Stomach (tissue), 4 donors: Measurements from ENCODE around the gene RPRD1B.

Experiments
- EP300 ChIP-seq: sonication (generic); formaldehyde crosslinking; IDR thresholded peaks from one replicate; pipeline ENCODE4 v1.6.1; 2017; ENCODE audit warnings: antibody characterized with exemption
- POLR2A ChIP-seq, 4 donors: fragments of 450-650 bp; IDR thresholded peaks; one replicate each; pipeline ENCODE4 v1.6.1; 2016; ENCODE audit warnings: antibody characterized with exemption in 4 of 4, control low read depth in 2 of 4, mild to moderate bottlenecking in 1 of 4, moderate library complexity in 1 of 4
- TF ChIP-seq, protein P1 (sequence below), 7 experiments: fragments of 450-650 bp in 4 of 7; fragments of 200-600 bp in 3 of 7; sonication (generic) in 3 of 7; IDR thresholded peaks; one replicate each; pipeline ENCODE4 v1.5.1; 2016 to 2019; ENCODE audit warnings: antibody characterized with exemption in 7 of 7, control low read depth in 2 of 7, mild to moderate bottlenecking in 1 of 7

DNA sequence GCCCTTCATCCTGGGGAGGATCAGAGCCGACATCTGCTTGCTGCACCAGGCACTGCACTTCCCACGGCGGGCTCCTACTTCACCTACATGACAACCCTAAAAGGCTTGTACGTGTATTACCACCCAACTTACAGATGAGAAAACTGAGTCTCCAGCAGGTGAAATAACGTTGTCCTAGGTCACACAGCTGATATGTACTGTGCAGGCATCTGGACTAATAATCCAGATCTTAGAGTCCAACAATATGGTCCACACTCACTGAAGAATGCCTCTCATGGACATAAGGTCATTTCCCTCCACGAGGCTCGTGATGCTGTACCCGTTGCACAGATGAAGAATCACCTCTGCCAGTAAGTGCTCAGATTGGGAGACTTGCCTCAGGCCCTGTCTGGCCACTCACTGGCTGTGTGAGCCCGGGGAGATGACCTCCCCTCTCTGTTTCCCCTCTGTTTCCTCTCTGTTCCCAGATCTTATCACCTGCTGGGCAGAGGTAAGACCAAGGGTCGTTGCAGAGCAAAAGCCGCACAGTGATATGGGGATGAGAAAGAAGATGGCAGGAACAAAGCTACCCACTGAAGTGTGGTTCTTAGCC lies 99.5 kb downstream of the RPRD1B start:
- TF ChIP-seq, protein P1, sequence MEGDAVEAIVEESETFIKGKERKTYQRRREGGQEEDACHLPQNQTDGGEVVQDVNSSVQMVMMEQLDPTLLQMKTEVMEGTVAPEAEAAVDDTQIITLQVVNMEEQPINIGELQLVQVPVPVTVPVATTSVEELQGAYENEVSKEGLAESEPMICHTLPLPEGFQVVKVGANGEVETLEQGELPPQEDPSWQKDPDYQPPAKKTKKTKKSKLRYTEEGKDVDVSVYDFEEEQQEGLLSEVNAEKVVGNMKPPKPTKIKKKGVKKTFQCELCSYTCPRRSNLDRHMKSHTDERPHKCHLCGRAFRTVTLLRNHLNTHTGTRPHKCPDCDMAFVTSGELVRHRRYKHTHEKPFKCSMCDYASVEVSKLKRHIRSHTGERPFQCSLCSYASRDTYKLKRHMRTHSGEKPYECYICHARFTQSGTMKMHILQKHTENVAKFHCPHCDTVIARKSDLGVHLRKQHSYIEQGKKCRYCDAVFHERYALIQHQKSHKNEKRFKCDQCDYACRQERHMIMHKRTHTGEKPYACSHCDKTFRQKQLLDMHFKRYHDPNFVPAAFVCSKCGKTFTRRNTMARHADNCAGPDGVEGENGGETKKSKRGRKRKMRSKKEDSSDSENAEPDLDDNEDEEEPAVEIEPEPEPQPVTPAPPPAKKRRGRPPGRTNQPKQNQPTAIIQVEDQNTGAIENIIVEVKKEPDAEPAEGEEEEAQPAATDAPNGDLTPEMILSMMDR (IDR thresholded peaks at IDR 0.05): no peak
- TF ChIP-seq EP300: no peak
- no peak for TF ChIP-seq POLR2A (IDR thresholded peaks at IDR 0.05)
